ENCODE results near the gene MRPS10.
"Not testable (repeated sequence)": the region's sequence is repeated elsewhere in the genome, so short reads cannot be mapped to it uniquely, and the experiment has no call there.

The MRPS10 gene

GRCh38 chr6:42239333-42239732, 21.7 kb upstream of the MRPS10 start:
- DNase-seq (ENCODE audit: low read depth in 2 of 2) = no peak

- DNase-seq (ENCODE audit: low read depth in 2 of 2) = no peak
Observed at GRCh38 chr6:42237857-42238256, 20.2 kb upstream of the MRPS10 start.

- DNase-seq (ENCODE audit: low read depth in 2 of 2) = no peak
Observed at GRCh38 chr6:42236682-42237473, 19.2 kb upstream of the MRPS10 start.

- no peak for DNase-seq (ENCODE audit: low read depth in 2 of 2)
Observed at GRCh38 chr6:42236030-42236429, 18.4 kb upstream of the MRPS10 start.

GRCh38 chr6:42232035-42232434, 14.4 kb upstream of the MRPS10 start:
- DNase-seq (ENCODE audit: low read depth in 2 of 2) = no peak

GRCh38 chr6:42230345-42231321, 13.0 kb upstream of the MRPS10 start:
- no peak for DNase-seq (ENCODE audit: low read depth in 2 of 2)

- no peak for DNase-seq (ENCODE audit: low read depth in 2 of 2)
Observed at GRCh38 chr6:42229506-42230119, 12.0 kb upstream of the MRPS10 start.

GRCh38 chr6:42228305-42228704, 10.6 kb upstream of the MRPS10 start:
- no peak for DNase-seq (ENCODE audit: low read depth in 2 of 2)

- DNase-seq (ENCODE audit: low read depth in 2 of 2) = no peak
Observed at GRCh38 chr6:42227173-42227850, 9.7 kb upstream of the MRPS10 start.

GRCh38 chr6:42226645-42227143, 9.0 kb upstream of the MRPS10 start:
- no peak for DNase-seq (ENCODE audit: low read depth in 2 of 2)

- no peak for DNase-seq (ENCODE audit: low read depth in 2 of 2)
Observed at GRCh38 chr6:42226161-42226611, 8.5 kb upstream of the MRPS10 start.

- DNase-seq (ENCODE audit: low read depth in 2 of 2) = no peak
Observed at GRCh38 chr6:42225419-42225818, 7.8 kb upstream of the MRPS10 start.

- DNase-seq (ENCODE audit: low read depth in 2 of 2) = no peak
Observed at GRCh38 chr6:42225029-42225339, 7.3 kb upstream of the MRPS10 start.

- no peak for DNase-seq (ENCODE audit: low read depth in 2 of 2)
Observed at GRCh38 chr6:42224222-42225028, 6.8 kb upstream of the MRPS10 start.

GRCh38 chr6:42222448-42222847, 4.8 kb upstream of the MRPS10 start:
- no peak for DNase-seq (ENCODE audit: low read depth in 2 of 2)

- DNase-seq (ENCODE audit: low read depth in 2 of 2) = no peak
Observed at GRCh38 chr6:42221546-42221945, 3.9 kb upstream of the MRPS10 start.

GRCh38 chr6:42220807-42221206, 3.1 kb upstream of the MRPS10 start:
- no peak for DNase-seq (ENCODE audit: low read depth in 2 of 2)

- no peak for DNase-seq (ENCODE audit: low read depth in 2 of 2)
Observed at GRCh38 chr6:42217157-42217518, 523 bp downstream of the MRPS10 start.

- not testable (repeated sequence) for DNase-seq (ENCODE audit: low read depth in 2 of 2)
Observed at GRCh38 chr6:42216495-42216894, 1.2 kb downstream of the MRPS10 start.

GRCh38 chr6:42212442-42212841, 5.2 kb downstream of the MRPS10 start:
- DNase-seq (ENCODE audit: low read depth in 2 of 2) = no peak

- DNase-seq (ENCODE audit: low read depth in 2 of 2) = no peak
Observed at GRCh38 chr6:42211726-42212125, 5.9 kb downstream of the MRPS10 start.

Data from stimulated activated CD4-positive, alpha-beta T cell treated with anti-CD3 and anti-CD28 coated beads, Interleukin-1b, Interleukin-23, amount 100 ng/mL, for 1 hour (primary cell).